Activated CD8-positive, alpha-beta memory T cell treated with anti-CD3 and anti-CD28 coated beads for 36 hours (primary cell): ENCODE results near the gene KCNQ4. TPM values are rescaled to one million over a fixed set of nuclear protein-coding genes. Genes with fewer than 3 reads are reported as not detected.

Experiments used
- CTCF ChIA-PET: fragments of 350-600 bp; sonication (Branson Sonifier 250); formaldehyde crosslinking; loops from one replicate; lab custom pipeline; 2021; ENCODE audit warnings: antibody characterized with exemption; lab: Charles Lee
- POLR2A ChIA-PET: fragments of 350-600 bp; sonication (Branson Sonifier 250); formaldehyde crosslinking; loops from one replicate; lab custom pipeline; 2021; ENCODE audit warnings: antibody characterized with exemption; lab: Charles Lee
- total RNA-seq, 2 experiments: library from RNA; stranded (reverse); gene quantifications; one replicate each; pipeline ENCODE4 v1.2.3, GENCODE V29; 2021

KCNQ4 gene
- total RNA-seq, 2 experiments from 2014 or later = 0.17 to 0.25 TPM

- ChIA-PET POLR2A (no interaction called here), CTCF (no interaction called here)
Measured at GRCh38 chr1:40788561-40789341, 5.2 kb downstream of the KCNQ4 start.

- ChIA-PET CTCF (no interaction called here), POLR2A (no interaction called here)
Measured at GRCh38 chr1:40789342-40789598, 5.7 kb downstream of the KCNQ4 start.

- ChIA-PET POLR2A (no interaction called here), CTCF (no interaction called here)
Measured at GRCh38 chr1:40789661-40790430, 6.3 kb downstream of the KCNQ4 start.

- ChIA-PET POLR2A (no interaction called here), CTCF (interaction anchor here (0.8 kb wide), 1 partner anchor 15 kb away, joined by 3 read pairs; no protein-coding TSS in a partner anchor)
Measured at GRCh38 chr1:40792036-40792435, 8.4 kb downstream of the KCNQ4 start.

GRCh38 chr1:40793617-40794016 is 10.0 kb downstream of the KCNQ4 start:
- ChIA-PET POLR2A (no interaction called here), CTCF (interaction anchor here (1.5 kb wide), 1 partner anchor 12 kb away, joined by 3 read pairs; no protein-coding TSS in a partner anchor)

- POLR2A ChIA-PET = no interaction called here
- CTCF ChIA-PET = interaction anchor here (1.5 kb wide), 1 partner anchor 12 kb away, joined by 3 read pairs; no protein-coding TSS in a partner anchor
Measured at GRCh38 chr1:40794048-40794447, 10.5 kb downstream of the KCNQ4 start.

GRCh38 chr1:40794974-40795715 is 11.6 kb downstream of the KCNQ4 start:
- CTCF ChIA-PET = interaction anchor here (0.6 to 1.5 kb wide), 3 partner anchors 10 to 411 kb away, joined by 3 to 5 read pairs (median 3); no protein-coding TSS in a partner anchor

GRCh38 chr1:40795811-40796586 is 12.4 kb downstream of the KCNQ4 start:
- ChIA-PET CTCF (interaction anchor here (1.2 kb wide), 1 partner anchor 22 kb away, joined by 6 read pairs; no protein-coding TSS in a partner anchor), POLR2A (no interaction called here)

More at GRCh38 chr1:40794974-40795715, 11.6 kb downstream of the KCNQ4 start:
- POLR2A ChIA-PET = no interaction called here

- ChIA-PET CTCF (interaction anchor here (1.2 kb wide), 1 partner anchor 23 kb away, joined by 6 read pairs; no protein-coding TSS in a partner anchor), POLR2A (no interaction called here)
Measured at GRCh38 chr1:40796939-40797667, 13.5 kb downstream of the KCNQ4 start.

GRCh38 chr1:40797668-40798010 is 14.1 kb downstream of the KCNQ4 start:
- CTCF ChIA-PET = interaction anchor here (1.9 kb wide), 1 partner anchor 24 kb away, joined by 5 read pairs; no protein-coding TSS in a partner anchor
- POLR2A ChIA-PET = no interaction called here

- POLR2A ChIA-PET = no interaction called here
- CTCF ChIA-PET = interaction anchor here (1.0 to 1.9 kb wide), 2 partner anchors 17 to 25 kb away, joined by 3 to 5 read pairs; no protein-coding TSS in a partner anchor
Measured at GRCh38 chr1:40798366-40799281, 15.0 kb downstream of the KCNQ4 start.

- ChIA-PET POLR2A (no interaction called here), CTCF (interaction anchor here (1.0 to 1.9 kb wide), 2 partner anchors 16 to 26 kb away, joined by 3 to 5 read pairs; no protein-coding TSS in a partner anchor)
Measured at GRCh38 chr1:40799351-40799867, 15.8 kb downstream of the KCNQ4 start.

GRCh38 chr1:40801742-40802077 is 18.1 kb downstream of the KCNQ4 start:
- ChIA-PET CTCF (interaction anchor here (0.6 to 1.5 kb wide), 2 partner anchors 48 to 151 kb away, joined by 3 to 4 read pairs; no protein-coding TSS in a partner anchor), POLR2A (no interaction called here)

GRCh38 chr1:40802078-40802741 is 18.6 kb downstream of the KCNQ4 start:
- ChIA-PET CTCF (no interaction called here), POLR2A (no interaction called here)

- ChIA-PET CTCF (no interaction called here), POLR2A (no interaction called here)
Measured at GRCh38 chr1:40802742-40803113, 19.1 kb downstream of the KCNQ4 start.

GRCh38 chr1:40803447-40803846 is 19.9 kb downstream of the KCNQ4 start:
- POLR2A ChIA-PET = interaction anchor here (0.7 kb wide), 1 partner anchor 955 kb away, joined by 3 read pairs; no protein-coding TSS in a partner anchor

More at GRCh38 chr1:40803447-40803846, 19.9 kb downstream of the KCNQ4 start:
- CTCF ChIA-PET = interaction anchor here (1.3 kb wide), 1 partner anchor 29 kb away, joined by 4 read pairs; no protein-coding TSS in a partner anchor
